H1 (cell line): ENCODE results near the gene UPF2.

Experiments
- BACH1 ChIP-seq: IDR thresholded peaks from 2 replicates; pipeline ENCODE4 v1.6.1; 2012; ENCODE audit warnings: low read length, improper control_type of control experiment
- CTCF ChIP-seq, 3 experiments: IDR thresholded peaks; 1 replicate in 2 of 3; 2 replicates in 1 of 3; pipeline versions ENCODE4 v1.5.1 to v1.6.1; 2011; ENCODE audit warnings: low read length in 3 of 3, mild to moderate bottlenecking in 3 of 3, inconsistent platforms in 2 of 3, low read depth in 1 of 3, moderate library complexity in 1 of 3; ENCODE audit not compliant: insufficient read depth in 1 of 3; ENCODE audit errors: control extremely low read depth in 1 of 3
- EP300 ChIP-seq, 2 experiments: IDR thresholded peaks; 1 replicate in 1 of 2; 2 replicates in 1 of 2; pipeline ENCODE4 v1.6.1; 2011 to 2012; ENCODE audit warnings: low read depth in 2 of 2, low read length in 2 of 2, mild to moderate bottlenecking in 2 of 2, borderline replicate concordance in 1 of 2, inconsistent platforms in 1 of 2, moderate library complexity in 1 of 2
- EZH2 ChIP-seq: fragments of 200-600 bp; sonication (generic); IDR thresholded peaks from 2 replicates; pipeline ENCODE4 v1.7.1; 2012; ENCODE audit warnings: low read depth, mild to moderate bottlenecking, moderate library complexity, low read length, inconsistent platforms; ENCODE audit not compliant: severe bottlenecking
- RAD21 ChIP-seq, 2 experiments: IDR thresholded peaks in 1 of 2; conservative IDR thresholded peaks in 1 of 2; 2 replicates each; pipeline ENCODE4 v1.6.1; 2011; ENCODE audit warnings: low read depth in 2 of 2, low read length in 2 of 2, improper control_type of control experiment in 1 of 2, inconsistent platforms in 1 of 2, mild to moderate bottlenecking in 1 of 2, moderate library complexity in 1 of 2
- SIN3A ChIP-seq, 2 experiments: IDR thresholded peaks in 1 of 2; conservative IDR thresholded peaks in 1 of 2; 2 replicates each; pipeline ENCODE4 v1.6.1; 2011 to 2012; ENCODE audit warnings: low read length in 2 of 2, improper control_type of control experiment in 1 of 2, low read depth in 1 of 2, mild to moderate bottlenecking in 1 of 2
- SIX5 ChIP-seq: IDR thresholded peaks from 2 replicates; pipeline ENCODE4 v1.6.1; 2011; ENCODE audit warnings: mild to moderate bottlenecking, low read depth, low read length

- TF ChIP-seq EP300 (IDR thresholded peaks at IDR 0.05; ENCODE audit: borderline replicate concordance in 1 of 2, low read depth in 2 of 2, low read length in 2 of 2) (no peak), SIN3A (conservative IDR thresholded peaks at IDR 0.05 in 1 of 2, IDR thresholded peaks at IDR 0.05 in 1 of 2; ENCODE audit: low read depth in 1 of 2, low read length in 2 of 2) (no peak), SIX5 (no peak), EZH2 (no peak), RAD21 (IDR thresholded peaks at IDR 0.05 in 1 of 2, conservative IDR thresholded peaks at IDR 0.05 in 1 of 2; ENCODE audit: low read depth in 2 of 2, low read length in 2 of 2) (no peak), CTCF (IDR thresholded peaks at IDR 0.05; ENCODE audit: control extremely low read depth in 1 of 3, insufficient read depth in 1 of 3, low read depth in 1 of 3, low read length in 3 of 3) (no peak), BACH1 (no peak)
Measured at GRCh38 chr10:12061124-12061523, 18.5 kb upstream of the UPF2 start.
